NCI-H1048 (cell line): ENCODE data around the gene DIP2C.
"Not testable (repeated sequence)": the region's sequence is repeated elsewhere in the genome, so short reads cannot be mapped to it uniquely, and the experiment has no call there.

ENCODE experiments used
- DNase-seq: peaks from one replicate; lab custom pipeline; 2025; lab: John Stamatoyannopoulos, UW

DIP2C gene

DNA sequence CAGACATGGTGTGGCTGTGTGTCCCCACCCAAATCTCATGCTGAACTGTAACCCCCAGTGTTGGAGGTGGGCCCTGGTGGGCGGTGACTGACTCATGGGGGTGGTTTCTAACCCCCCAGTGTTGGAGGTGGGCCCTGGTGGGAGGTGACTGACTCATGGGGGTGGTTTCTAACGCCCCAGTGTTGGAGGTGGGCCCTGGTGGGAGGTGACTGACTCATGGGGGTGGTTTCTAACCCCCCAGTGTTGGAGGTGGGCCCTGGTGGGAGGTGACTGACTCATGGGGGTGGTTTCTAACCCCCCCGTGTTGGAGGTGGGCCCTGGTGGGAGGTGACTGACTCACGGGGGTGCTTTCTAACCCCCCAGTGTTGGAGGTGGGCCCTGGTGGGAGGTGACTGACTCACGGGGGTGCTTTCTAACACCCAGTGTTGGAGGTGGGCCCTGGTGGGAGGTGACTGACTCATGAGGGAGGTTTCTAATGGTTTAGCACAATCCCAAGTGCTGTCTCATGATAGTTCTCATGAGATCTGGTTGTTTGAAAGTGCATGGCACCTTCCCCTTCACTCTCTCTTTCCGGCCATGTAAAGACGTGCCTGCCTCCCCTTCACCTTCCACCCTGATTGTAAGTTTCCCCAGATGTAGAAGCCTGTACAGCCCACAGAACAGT, 78.7 kb downstream of the DIP2C start:
- DNase-seq, result not testable (repeated sequence)

DNA sequence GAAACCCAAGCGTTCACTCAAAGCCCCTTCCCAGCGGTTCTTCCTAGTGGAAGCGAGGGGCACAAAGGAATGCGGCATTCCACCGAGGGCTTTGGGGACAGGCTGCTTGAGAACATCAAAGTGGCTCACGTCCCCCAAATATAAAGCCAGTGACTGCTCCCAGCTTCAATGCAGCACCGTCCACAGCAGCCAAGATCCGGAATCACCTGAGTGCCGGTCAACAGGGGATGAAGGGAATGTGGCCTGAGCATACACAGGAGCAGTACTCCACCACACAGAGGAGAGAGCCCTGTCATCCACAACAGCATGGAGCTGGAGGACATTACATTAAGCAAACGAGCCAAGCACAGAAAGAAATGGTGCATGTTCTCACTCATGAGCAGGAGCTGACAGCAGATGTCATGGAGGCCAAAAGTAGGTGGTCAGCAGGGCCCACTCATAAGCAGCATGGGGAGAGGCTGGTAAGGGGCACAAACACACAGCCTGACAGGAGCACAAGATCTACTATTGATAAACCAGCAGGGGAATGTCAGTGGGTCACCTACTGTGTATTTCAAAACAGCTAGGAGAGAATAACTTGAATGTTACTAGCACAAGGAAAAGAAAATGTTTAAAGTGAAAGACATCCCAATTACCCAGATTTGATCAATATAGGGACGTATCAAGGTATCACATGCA, 79.5 kb downstream of the DIP2C start:
- no peak for DNase-seq

DNA sequence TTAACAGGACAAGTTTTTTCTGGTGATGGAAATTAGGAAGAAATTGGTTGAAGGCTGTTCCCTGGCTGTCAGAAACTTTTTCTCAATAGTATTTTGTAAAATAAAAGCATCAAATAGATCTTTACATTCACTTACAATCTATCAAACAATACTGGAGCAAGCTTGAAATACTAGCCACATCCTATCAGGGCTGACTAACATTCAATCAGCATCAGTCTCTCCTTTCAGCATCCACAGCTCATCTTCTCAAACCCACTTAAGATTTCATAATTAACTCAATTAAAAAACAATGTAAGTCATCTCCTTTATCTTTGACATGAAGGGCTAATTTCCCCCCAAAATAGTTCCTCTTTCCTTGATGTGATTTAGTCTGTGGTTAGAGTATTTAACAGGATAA, 80.2 kb downstream of the DIP2C start:
- DNase-seq, result no peak

DNA sequence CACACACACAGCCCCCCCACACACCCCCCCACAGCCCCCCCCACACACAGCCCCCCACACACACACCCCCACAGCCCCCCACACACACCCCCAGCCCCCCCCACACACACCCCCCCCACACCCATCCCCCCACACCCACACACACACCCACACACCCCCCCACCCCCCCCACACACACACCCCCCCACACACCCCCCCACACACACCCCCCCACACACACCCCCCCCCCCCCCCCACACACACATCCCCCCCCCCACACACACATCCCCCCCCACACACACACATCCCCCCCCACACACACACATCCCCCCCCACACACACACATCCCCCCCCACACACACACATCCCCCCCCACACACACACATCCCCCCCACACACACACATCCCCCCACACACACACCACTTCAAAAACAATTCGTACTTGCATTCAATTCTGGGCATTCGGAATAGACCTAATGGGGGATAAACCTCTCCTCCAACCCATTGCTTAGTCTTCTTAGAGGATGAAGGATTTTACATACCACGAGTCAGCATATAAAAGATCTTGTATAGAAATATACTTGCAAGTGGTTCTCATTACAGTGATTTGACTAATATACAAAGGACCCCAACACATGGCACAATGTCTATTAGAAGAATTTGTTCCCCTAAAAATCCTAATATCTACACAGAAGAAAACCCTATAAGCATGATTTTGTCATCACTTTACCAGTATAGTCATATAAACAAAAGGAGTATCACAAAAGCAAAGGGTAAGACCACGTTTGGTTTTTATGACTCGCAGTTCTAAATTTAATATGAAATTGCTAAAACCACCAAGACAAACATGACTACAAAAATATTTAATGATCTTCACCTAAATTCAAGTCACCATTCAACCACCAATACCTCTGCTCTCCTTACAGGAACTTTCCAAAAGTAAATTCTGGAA, 80.9 kb downstream of the DIP2C start:
- no peak for DNase-seq

DNA sequence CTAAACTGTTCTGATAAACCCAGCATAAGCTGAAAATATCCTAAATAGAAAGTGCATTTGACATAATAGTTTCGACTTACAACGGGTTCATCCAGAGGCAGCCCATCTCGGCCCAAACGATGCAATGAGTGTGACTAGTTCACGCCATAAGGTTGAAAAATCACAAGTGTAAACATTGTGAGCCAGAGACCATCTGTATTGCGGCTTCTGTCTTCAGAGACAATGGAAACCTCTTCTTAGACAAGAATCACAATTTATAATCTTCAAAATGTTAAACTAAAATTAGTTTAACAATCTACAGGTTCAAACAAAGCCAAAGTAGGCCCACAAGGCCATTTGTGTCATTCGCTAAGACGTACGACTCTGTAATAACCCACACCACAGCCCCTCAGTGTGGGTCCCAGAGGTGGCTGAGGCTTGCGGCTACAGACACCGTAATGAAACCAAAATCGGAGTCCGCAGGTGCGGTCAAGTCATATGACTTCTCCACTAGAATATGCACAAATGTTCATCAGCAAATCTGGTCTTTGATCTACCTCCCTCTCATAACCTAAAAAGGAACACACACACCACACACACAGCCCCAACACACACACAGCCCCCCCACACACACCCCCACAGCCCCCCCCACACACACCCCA, 81.8 kb downstream of the DIP2C start:
- DNase-seq, result no peak

DNA sequence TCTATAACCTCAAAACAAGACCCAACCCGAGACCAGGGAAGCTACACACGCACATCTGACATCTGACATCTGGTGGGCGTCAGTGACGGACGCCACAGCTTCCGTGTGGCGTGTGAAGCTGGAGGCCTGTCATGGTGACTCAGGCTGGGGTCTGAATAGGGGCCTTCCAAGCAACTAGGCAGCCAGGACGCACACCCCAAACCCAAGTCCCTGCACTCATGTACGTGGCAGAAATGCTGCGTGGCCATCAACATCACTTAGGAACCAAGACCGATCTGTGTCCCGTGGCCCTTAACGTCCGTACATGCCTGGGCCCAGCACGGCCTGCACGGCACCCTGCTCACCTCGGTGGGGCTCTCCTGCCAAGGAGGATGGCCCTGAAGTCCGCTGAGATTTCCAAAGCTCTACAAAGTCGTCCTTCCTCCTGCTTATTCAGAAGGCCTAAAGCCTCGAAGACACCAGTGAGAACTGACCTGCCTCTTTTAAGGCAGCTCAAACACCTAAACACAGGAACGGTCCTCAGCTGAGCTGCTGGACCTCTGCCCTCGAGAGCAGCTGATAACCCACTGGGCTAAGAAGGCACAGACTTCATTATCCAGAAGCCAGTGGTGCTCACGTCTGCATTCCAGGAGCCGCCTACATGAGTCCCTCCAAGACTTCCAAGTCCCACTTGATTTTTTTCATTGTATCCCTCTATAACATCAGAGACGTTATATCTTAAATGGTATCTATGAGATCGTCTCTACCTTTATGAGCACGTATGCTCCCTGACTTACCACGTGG, 82.5 kb downstream of the DIP2C start:
- no peak for DNase-seq

GRCh38 chr10:605632-606325, 83.7 kb downstream of the DIP2C start:
- no peak for DNase-seq

- DNase-seq, result no peak
These were observed 84.5 kb downstream of the DIP2C start for GRCh38 chr10:604716-605631.

- no peak for DNase-seq
These were observed 85.7 kb downstream of the DIP2C start for GRCh38 chr10:603745-604144.

DNA sequence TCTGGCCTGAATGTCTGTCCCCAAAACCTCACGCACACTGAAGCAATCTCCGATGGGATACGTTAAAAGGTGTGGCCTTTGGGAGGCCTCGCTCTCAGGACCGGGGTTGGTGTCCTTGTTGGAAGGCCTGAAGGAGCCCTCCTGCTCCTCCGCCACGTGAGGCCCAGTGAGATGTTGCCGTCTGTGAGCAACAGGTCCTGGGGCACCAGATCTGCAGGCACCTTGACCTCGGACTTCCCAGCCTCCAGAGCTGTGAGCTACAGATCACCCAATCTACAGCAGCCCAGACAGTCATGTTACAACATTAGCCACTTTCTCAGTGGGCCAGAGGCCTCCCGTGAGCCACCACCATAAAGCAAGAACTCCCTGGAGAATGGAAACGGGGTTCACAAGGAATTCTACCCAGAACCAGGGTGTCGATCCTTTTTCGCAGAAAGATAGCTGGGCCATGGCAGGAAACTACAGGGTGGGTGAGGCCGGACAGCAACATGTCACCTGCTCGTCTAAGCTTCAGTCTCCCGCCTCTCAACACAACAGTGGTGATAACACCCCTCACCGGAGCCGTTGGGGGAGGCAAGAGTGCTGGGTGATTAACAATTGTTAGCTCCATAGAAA, 87.0 kb downstream of the DIP2C start:
- no peak for DNase-seq

DNA sequence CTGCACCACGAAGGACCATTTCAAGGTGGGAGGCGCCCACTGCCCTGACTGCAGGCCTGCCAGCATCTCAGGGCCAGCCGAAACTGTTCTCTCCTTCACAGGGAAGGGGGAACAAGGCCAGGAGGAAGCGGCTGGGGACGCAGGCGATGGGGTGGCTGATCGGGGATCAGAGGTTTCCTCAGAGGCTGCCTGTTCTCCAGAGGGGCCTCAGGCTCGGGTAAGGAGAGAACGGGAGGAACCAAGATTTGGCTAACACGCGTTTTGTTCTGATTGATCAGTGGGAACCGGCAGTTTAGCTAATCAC, 87.9 kb downstream of the DIP2C start:
- DNase-seq, result no peak

DNA sequence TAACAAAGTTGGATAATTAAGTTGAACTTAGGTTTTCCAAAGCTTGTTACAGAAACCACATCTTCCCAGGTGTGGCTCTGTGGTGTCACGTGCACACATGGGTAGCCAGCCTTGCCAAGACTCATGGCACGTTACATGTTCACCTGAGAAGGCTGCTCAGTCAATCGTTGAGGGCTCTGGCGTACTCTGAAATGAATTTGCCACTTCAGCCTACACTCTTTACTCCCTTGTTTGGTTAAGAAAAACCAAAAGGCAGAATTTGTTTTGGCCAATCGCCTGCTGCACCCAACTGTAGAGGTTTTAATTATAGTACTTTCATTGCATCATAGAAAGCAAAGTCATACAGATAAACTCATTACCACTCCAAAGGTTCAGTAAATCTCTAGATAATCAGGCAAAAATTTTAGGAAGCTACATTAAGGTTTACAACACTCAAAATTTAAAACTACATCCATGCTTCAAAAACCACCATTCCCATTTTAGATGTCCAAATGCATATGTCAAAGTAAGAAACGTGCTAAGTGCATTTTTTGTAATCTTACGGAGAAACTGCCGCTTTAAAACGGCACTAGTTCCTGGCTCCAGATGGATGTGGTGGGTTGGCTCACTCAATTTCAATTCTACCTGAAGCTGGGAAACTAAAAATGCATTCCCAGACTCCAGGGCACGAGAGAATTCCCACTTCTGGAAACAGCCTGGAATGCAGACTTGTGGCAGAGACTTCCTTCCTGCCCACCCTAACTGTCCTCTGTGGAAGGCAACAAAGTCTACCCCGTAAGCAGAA, 88.4 kb downstream of the DIP2C start:
- no peak for DNase-seq

GRCh38 chr10:600234-600633, 89.2 kb downstream of the DIP2C start:
- no peak for DNase-seq

GRCh38 chr10:599767-600166, 89.7 kb downstream of the DIP2C start:
- no peak for DNase-seq

GRCh38 chr10:598415-599170, 90.9 kb downstream of the DIP2C start:
- DNase-seq, result no peak

GRCh38 chr10:597976-598375, 91.5 kb downstream of the DIP2C start:
- no peak for DNase-seq

GRCh38 chr10:596725-597345, 92.6 kb downstream of the DIP2C start:
- DNase-seq, result no peak

DNA sequence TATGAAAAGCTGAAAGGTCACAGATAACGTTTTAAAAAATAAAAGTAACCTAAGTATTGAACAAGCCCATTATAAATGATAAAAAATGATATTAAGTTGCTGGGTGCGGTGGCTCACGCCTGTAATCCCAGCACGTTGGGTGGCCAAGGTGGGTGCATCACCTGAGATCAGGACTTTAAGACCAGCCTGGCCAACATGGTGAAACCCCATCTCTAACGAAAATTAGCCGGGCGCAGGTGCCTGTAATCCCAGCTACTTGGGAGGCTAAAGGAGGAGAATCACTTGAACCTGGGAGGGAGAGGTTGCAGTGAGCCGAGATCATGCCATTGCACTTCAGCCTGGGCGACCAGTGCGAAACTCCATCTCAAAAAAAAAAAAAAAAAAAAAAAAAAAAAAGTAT, 93.3 kb downstream of the DIP2C start:
- DNase-seq, result not testable (repeated sequence)
